ENCODE data around the gene LPIN1.

LPIN1 gene

GRCh38 chr2:11765501-11765900 is 19.1 kb downstream of the LPIN1 start:
- DNase-seq = no peak

- DNase-seq = no peak
Measured at GRCh38 chr2:11766016-11766415, 19.6 kb downstream of the LPIN1 start.

- no peak for DNase-seq
Measured at GRCh38 chr2:11767779-11768178, 21.3 kb downstream of the LPIN1 start.

GRCh38 chr2:11768946-11769345 is 22.5 kb downstream of the LPIN1 start:
- DNase-seq = no peak

GRCh38 chr2:11769516-11769915 is 23.1 kb downstream of the LPIN1 start:
- DNase-seq = no peak

- DNase-seq = no peak
Measured at GRCh38 chr2:11770531-11771188, 24.2 kb downstream of the LPIN1 start.

- DNase-seq = no peak
Measured at GRCh38 chr2:11771971-11772615, 25.7 kb downstream of the LPIN1 start.

- no peak for DNase-seq
Measured at GRCh38 chr2:11773111-11773510, 26.7 kb downstream of the LPIN1 start.

- no peak for DNase-seq
Measured at GRCh38 chr2:11773747-11774525, 27.5 kb downstream of the LPIN1 start.

GRCh38 chr2:11774600-11774999 is 28.2 kb downstream of the LPIN1 start:
- no peak for DNase-seq

GRCh38 chr2:11775384-11775783 is 29.0 kb downstream of the LPIN1 start:
- no peak for DNase-seq

GRCh38 chr2:11777066-11777782 is 30.8 kb downstream of the LPIN1 start:
- no peak for DNase-seq

- DNase-seq = no peak
Measured at GRCh38 chr2:11777886-11778415, 31.5 kb downstream of the LPIN1 start.

- no peak for DNase-seq
Measured at GRCh38 chr2:11778416-11778815, 32.0 kb downstream of the LPIN1 start.

GRCh38 chr2:11778923-11779757 is 32.7 kb downstream of the LPIN1 start:
- no peak for DNase-seq

- DNase-seq = no peak
Measured at GRCh38 chr2:11781602-11782001, 35.2 kb downstream of the LPIN1 start.

GRCh38 chr2:11784280-11784679 is 37.8 kb downstream of the LPIN1 start:
- DNase-seq = no peak

- no peak for DNase-seq
Measured at GRCh38 chr2:11784747-11785610, 38.5 kb downstream of the LPIN1 start.

- no peak for DNase-seq
Measured at GRCh38 chr2:11785611-11785940, 39.1 kb downstream of the LPIN1 start.

- DNase-seq = no peak
Measured at GRCh38 chr2:11786191-11786590, 39.8 kb downstream of the LPIN1 start.

- no peak for DNase-seq
Measured at GRCh38 chr2:11786592-11786991, 40.2 kb downstream of the LPIN1 start.
